Right atrium auricular region (tissue), 2 donors: Measurements from ENCODE around the gene MS4A6E. TPM values are rescaled to one million over a fixed set of nuclear protein-coding genes. Genes with fewer than 3 reads are reported as not detected.

Source experiments
- DNase-seq: peaks from one replicate; pipeline ENCODE4 v3.0.0-alpha.2; 2019; ENCODE audit warnings: low spot score
- H3K27ac ChIP-seq, 2 donors: fragments of 200-600 bp; sonication (generic); 1 replicate in 1 of 2; 2 replicates in 1 of 2; pipeline ENCODE4 v1.5.1; 2016 to 2019
- H3K27me3 ChIP-seq, 2 donors: fragments of 200-600 bp; sonication (generic); one replicate each; pipeline versions ENCODE4 v1.5.1 to v1.6.0; 2017 to 2019
- H3K36me3 ChIP-seq: fragments of 200-600 bp; sonication (generic); one replicate; pipeline ENCODE4 v1.5.1; 2016
- H3K4me1 ChIP-seq, 2 donors: fragments of 200-600 bp; sonication (generic); one replicate each; pipeline versions ENCODE4 v1.5.1 to v1.6.0; 2017 to 2019
- H3K4me3 ChIP-seq, 2 donors: fragments of 200-600 bp; sonication (generic); 1 replicate in 1 of 2; 2 replicates in 1 of 2; pipeline ENCODE4 v1.5.1; 2017 to 2019; ENCODE audit warnings: mild to moderate bottlenecking in 1 of 2, moderate library complexity in 1 of 2
- H3K9me3 ChIP-seq, 2 donors: fragments of 200-600 bp; sonication (generic); one replicate each; pipeline ENCODE4 v1.5.1; 2019
- CTCF ChIP-seq, 2 donors: fragments of 200-600 bp; sonication (generic); IDR thresholded peaks; one replicate each; pipeline ENCODE4 v1.5.1; 2019; ENCODE audit warnings: antibody characterized with exemption in 2 of 2
- total RNA-seq, 2 donors: library from RNA; depleted of rRNA; stranded (reverse); fragments of >200 nt; gene quantifications; one replicate each; pipeline ENCODE4 v1.1.0, GENCODE V29; 2016

The MS4A6E gene
- total RNA-seq, 2 donors from 2014 or later, result not detected

GRCh38 chr11:60371386-60371785 is 44.3 kb downstream of the MS4A6E start:
- no peak for DNase-seq
- no peaks in the 10 kb centered on the region for H3K4me1 ChIP-seq
- no peaks in the 10 kb centered on the region for H3K36me3 ChIP-seq
- H3K4me3 ChIP-seq, result no peak overlapping the region
- H3K9me3 ChIP-seq, result no peaks in the 10 kb centered on the region
- H3K27me3 ChIP-seq, result no peaks in the 10 kb centered on the region
- TF ChIP-seq CTCF (IDR thresholded peaks at IDR 0.05), result no peak
- H3K27ac ChIP-seq, result no peak overlapping the region

GRCh38 chr11:60371854-60372253 is 44.8 kb downstream of the MS4A6E start:
- H3K27ac ChIP-seq, result no peak overlapping the region
- H3K27me3 ChIP-seq, result no peaks in the 10 kb centered on the region
- no peaks in the 10 kb centered on the region for H3K4me1 ChIP-seq
- H3K36me3 ChIP-seq, result no peaks in the 10 kb centered on the region
- no peak for DNase-seq
- no peaks in the 10 kb centered on the region for H3K9me3 ChIP-seq
- H3K4me3 ChIP-seq, result no peak overlapping the region
- no peak for TF ChIP-seq CTCF (IDR thresholded peaks at IDR 0.05)

- Histone ChIP-seq H3K4me1 (no peaks in the 10 kb centered on the region), H3K4me3 (no peak overlapping the region), H3K27me3 (no peaks in the 10 kb centered on the region), H3K36me3 (no peaks in the 10 kb centered on the region), H3K27ac (no peak overlapping the region), H3K9me3 (no peaks in the 10 kb centered on the region)
- no peak for TF ChIP-seq CTCF (IDR thresholded peaks at IDR 0.05)
- DNase-seq, result no peak
Measured at GRCh38 chr11:60372767-60373166, 45.7 kb downstream of the MS4A6E start.

GRCh38 chr11:60375316-60375715 is 48.3 kb downstream of the MS4A6E start:
- Histone ChIP-seq H3K4me1 (no peaks in the 10 kb centered on the region), H3K36me3 (no peaks in the 10 kb centered on the region), H3K4me3 (no peak overlapping the region), H3K9me3 (no peaks in the 10 kb centered on the region), H3K27me3 (no peaks in the 10 kb centered on the region), H3K27ac (no peak overlapping the region)
- no peak for DNase-seq
- no peak for TF ChIP-seq CTCF (IDR thresholded peaks at IDR 0.05)

GRCh38 chr11:60376601-60377000 is 49.5 kb downstream of the MS4A6E start:
- no peak overlapping the region for H3K4me3 ChIP-seq
- TF ChIP-seq CTCF (IDR thresholded peaks at IDR 0.05), result no peak
- no peaks in the 10 kb centered on the region for H3K4me1 ChIP-seq
- no peaks in the 10 kb centered on the region for H3K27me3 ChIP-seq
- H3K27ac ChIP-seq, result peak overlapping the region; percentile 7 to 16
- no peak for DNase-seq
- H3K36me3 ChIP-seq, result no peaks in the 10 kb centered on the region
- no peaks in the 10 kb centered on the region for H3K9me3 ChIP-seq

- peak; percentile 72 for DNase-seq
- Histone ChIP-seq H3K36me3 (no peaks in the 10 kb centered on the region), H3K4me3 (no peak overlapping the region), H3K27me3 (no peaks in the 10 kb centered on the region), H3K4me1 (no peaks in the 10 kb centered on the region), H3K27ac (peak overlapping the region in 1 of 2 donors; percentile 7), H3K9me3 (no peaks in the 10 kb centered on the region)
- TF ChIP-seq CTCF (IDR thresholded peaks at IDR 0.05), result no peak
Measured at GRCh38 chr11:60377401-60378136, 50.5 kb downstream of the MS4A6E start.
